GM19324 (cell line): ENCODE results near the gene IQCN.

Experiments
- ATAC-seq: cut with Tn5 transposase; IDR thresholded peaks from one replicate; pipeline ENCODE4 v1.9.1; 2021; ENCODE audit warnings: mild to moderate bottlenecking, moderate library complexity; ENCODE audit not compliant: unreplicated experiment, low FRiP score

The IQCN gene

GRCh38 chr19:18266771-18267686 is 7.2 kb downstream of the IQCN start:
- no peak for ATAC-seq

DNA sequence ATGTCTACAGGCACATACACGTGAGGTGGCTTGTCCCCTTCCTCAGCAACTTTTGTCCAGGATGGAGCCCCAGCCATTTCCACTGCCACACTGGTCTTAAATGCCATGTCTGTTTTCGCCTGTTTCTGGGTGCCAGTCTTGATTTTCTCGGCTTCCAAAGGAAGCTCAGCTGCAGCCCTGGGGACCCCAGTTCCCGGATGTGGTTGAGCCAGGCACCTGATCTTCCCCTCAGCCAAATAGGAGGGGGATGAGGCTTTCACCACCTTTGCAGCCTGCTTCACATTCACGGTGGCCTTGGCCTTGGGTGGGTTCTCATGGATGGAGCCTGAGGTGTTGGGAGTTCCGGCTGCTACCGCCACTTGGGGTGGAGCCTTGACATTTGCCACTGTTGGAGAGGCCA is 8.7 kb downstream of the IQCN start:
- no peak for ATAC-seq

DNA sequence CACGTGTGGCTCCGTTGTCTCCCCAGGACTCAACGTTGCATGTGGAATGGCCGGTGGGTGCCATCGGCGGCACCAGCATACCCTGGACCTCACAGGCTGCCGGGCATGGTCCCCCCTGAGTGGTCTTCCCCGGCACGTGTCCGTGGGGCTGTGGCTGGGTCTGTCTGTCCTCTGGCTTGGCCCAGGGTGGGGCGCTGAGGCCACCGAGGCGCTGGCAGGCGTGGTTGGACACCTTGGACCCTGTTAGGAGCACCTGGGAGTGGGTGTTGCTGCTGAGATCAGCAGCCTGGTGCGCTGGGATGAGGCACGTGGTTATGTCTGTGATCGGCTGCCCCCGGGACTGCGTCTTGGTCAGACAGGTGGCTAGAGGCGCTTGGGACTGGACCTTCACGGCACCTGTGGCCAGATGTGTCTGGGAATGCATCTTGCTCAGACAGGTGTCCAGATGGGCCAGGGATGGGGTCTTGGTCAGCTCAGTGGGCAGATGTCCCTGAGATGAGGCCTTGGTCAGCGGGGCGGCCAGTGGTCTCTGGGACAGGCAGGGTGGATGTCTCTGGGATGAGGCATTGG is 9.2 kb downstream of the IQCN start:
- ATAC-seq = no peak

GRCh38 chr19:18264137-18264854 is 10.0 kb downstream of the IQCN start:
- no peak for ATAC-seq

GRCh38 chr19:18263324-18264136 is 10.7 kb downstream of the IQCN start:
- ATAC-seq = no peak

GRCh38 chr19:18262917-18263316 is 11.3 kb downstream of the IQCN start:
- ATAC-seq = no peak

GRCh38 chr19:18262144-18262543 is 12.1 kb downstream of the IQCN start:
- no peak for ATAC-seq

DNA sequence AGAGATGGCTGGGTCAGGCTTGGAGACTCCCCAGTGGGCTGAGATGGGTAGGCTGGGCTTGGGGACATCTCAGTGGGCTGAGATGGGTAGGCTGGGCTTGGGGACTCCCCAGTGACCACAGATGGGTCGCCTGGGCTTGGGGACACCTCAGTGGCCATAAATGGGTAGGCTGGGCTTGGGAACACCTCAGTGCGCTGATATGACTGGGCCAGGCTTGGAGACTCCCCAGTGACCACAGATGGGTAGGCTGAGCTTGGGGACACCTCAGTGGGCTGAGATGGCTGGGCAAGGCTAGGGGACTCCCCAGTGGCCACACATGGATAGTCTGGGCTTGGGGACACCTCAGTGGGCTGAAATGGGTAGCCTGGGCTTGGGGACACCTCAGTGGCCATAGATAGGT is 12.8 kb downstream of the IQCN start:
- no peak for ATAC-seq

DNA sequence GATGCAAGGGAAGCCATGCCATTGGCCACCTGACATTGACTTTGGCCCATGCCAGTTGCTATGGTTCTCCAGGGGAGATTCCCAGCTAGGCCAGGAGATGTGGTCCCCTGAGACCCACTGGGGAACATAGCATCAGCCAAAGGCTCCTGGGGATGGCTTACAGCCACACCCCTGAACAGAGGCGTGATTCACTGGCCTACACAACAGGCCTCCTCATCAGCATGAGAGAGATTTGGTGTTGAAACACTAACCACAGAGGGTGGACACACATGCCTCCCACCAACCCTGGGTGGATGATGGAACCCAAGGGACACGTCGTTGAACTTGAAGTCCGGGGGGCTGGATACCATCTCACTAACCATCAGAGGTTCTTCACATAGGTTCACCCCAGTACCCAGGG is 14.4 kb downstream of the IQCN start:
- no peak for ATAC-seq

DNA sequence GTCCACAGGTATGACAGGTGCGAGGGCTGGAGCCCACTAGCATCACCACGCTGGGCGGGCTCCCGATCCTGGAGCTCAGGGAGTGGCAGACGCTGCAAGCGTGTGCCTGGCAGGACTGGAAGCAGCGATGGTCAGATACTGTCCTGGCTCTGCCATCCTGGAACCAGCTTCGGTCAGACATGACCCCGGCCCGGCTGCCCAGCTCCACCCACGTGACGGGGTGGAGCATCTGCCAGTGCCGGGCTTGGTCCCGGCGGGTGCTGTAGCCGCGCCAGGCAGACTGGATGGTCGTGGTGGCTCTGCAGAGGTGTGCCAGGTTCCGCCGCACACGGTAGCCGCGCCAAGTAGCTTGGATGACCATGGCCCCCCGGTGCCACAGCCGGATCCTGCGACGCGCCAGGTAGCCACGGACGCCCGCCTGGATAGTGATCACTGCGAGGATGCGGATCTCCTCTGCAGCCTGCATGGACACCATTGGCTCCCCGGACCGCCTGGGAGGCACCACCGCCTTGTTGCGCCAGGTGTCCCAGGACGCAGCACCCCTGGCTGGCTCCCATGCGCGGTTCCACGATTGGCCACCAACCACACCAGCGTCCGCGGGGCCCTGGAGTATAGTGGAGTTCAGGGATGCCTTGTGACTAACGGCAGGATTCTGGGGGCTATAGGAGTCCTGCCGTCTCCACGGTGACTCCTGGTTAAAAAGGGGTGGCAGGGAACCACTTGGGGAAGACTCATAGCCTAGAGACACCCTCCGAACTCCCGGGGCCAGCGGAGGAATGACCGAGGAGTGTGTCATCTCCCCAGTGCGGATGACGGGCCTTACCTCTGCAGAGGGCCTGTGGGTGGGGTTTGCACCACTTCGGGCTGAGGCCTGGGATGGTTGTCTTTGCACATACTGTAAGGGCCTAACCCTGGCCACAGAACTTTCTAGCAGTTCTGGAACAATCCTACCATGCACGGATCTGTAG is 16.5 kb downstream of the IQCN start:
- no peak for ATAC-seq

GRCh38 chr19:18254546-18255503 is 19.4 kb downstream of the IQCN start:
- ATAC-seq = no peak

GRCh38 chr19:18253716-18254115 is 20.5 kb downstream of the IQCN start:
- ATAC-seq = no peak

GRCh38 chr19:18253130-18253529 is 21.1 kb downstream of the IQCN start:
- no peak for ATAC-seq

GRCh38 chr19:18252370-18252717 is 21.9 kb downstream of the IQCN start:
- no peak for ATAC-seq

- no peak for ATAC-seq
Observed at GRCh38 chr19:18251587-18252369, 22.5 kb downstream of the IQCN start.

- ATAC-seq = no peak
Observed at GRCh38 chr19:18249834-18250233, 24.4 kb downstream of the IQCN start.

GRCh38 chr19:18245297-18245696 is 29.0 kb downstream of the IQCN start:
- ATAC-seq = no peak

- no peak for ATAC-seq
Observed at GRCh38 chr19:18239303-18239702, 34.9 kb downstream of the IQCN start.
